GM12878 (cell line): ENCODE results near the gene PSMD13.

Experiments used
- CEBPB ChIP-seq, 2 experiments: fragments of 150-350 bp in 1 of 2; IDR thresholded peaks; 2 replicates each; pipeline ENCODE4 v1.6.1; 2012 to 2014; ENCODE audit warnings: low read depth in 2 of 2, low read length in 2 of 2, borderline replicate concordance in 1 of 2, inconsistent platforms in 1 of 2
- ETV6 ChIP-seq, 2 experiments: fragments of 450-650 bp in 1 of 2; IDR thresholded peaks in 1 of 2; conservative IDR thresholded peaks in 1 of 2; 2 replicates each; pipeline ENCODE4 v1.6.1; 2014; ENCODE audit warnings: antibody characterized with exemption in 1 of 2, borderline replicate concordance in 1 of 2, low read depth in 1 of 2, mild to moderate bottlenecking in 1 of 2, moderate library complexity in 1 of 2
- MEF2A ChIP-seq: IDR thresholded peaks from 2 replicates; pipeline ENCODE4 v1.6.1; 2011; ENCODE audit warnings: low read depth, mild to moderate bottlenecking, low read length, moderate library complexity; ENCODE audit not compliant: insufficient read depth
- MYC ChIP-seq: IDR thresholded peaks from 2 replicates; pipeline ENCODE4 v1.6.1; 2011; ENCODE audit warnings: mild to moderate bottlenecking, low read length, moderate library complexity, inconsistent platforms; ENCODE audit not compliant: insufficient read depth, insufficient replicate concordance, insufficient read length, severe bottlenecking
- SMAD1 ChIP-seq: fragments of 450-650 bp; IDR thresholded peaks from 2 replicates; pipeline ENCODE4 v1.6.1; 2018; ENCODE audit warnings: mild to moderate bottlenecking, low read depth; ENCODE audit not compliant: partially characterized antibody
- TF ChIP-seq, protein P1 (sequence below), 3 experiments: IDR thresholded peaks in 2 of 3; conservative IDR thresholded peaks in 1 of 3; 2 replicates each; pipeline ENCODE4 v1.5.1; 2011; ENCODE audit warnings: low read depth in 3 of 3, low read length in 3 of 3, mild to moderate bottlenecking in 3 of 3, control low read depth in 2 of 3, moderate library complexity in 2 of 3, inconsistent platforms in 1 of 3, mixed read lengths in 1 of 3; ENCODE audit not compliant: control insufficient read depth in 2 of 3, insufficient read depth in 1 of 3; ENCODE audit errors: extremely low read depth in 1 of 3

DNA sequence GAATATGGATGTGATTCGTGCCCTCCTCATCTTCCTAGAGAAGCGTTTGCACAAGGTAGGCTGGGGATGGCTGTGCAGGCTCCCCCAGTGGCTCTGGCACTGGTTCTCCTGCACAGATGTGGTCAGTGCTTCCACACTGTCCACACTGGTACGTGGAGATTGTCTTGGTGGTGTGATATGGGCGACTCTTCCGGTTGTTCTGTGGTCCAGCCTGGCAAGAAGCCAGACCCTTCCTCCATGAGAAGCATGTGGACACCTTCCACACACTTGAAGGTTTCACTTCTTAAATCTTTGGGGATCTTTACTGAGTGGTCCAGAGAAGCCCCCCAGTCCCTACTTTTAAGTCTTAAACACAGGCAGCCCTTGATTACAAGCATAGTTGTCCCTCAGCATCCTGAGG lies 25.5 kb upstream of the PSMD13 start:
- TF ChIP-seq MYC = no peak
- TF ChIP-seq, protein P1, sequence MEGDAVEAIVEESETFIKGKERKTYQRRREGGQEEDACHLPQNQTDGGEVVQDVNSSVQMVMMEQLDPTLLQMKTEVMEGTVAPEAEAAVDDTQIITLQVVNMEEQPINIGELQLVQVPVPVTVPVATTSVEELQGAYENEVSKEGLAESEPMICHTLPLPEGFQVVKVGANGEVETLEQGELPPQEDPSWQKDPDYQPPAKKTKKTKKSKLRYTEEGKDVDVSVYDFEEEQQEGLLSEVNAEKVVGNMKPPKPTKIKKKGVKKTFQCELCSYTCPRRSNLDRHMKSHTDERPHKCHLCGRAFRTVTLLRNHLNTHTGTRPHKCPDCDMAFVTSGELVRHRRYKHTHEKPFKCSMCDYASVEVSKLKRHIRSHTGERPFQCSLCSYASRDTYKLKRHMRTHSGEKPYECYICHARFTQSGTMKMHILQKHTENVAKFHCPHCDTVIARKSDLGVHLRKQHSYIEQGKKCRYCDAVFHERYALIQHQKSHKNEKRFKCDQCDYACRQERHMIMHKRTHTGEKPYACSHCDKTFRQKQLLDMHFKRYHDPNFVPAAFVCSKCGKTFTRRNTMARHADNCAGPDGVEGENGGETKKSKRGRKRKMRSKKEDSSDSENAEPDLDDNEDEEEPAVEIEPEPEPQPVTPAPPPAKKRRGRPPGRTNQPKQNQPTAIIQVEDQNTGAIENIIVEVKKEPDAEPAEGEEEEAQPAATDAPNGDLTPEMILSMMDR (IDR thresholded peaks at IDR 0.05 in 2 of 3, conservative IDR thresholded peaks at IDR 0.05 in 1 of 3; ENCODE audit: control insufficient read depth in 2 of 3, extremely low read depth in 1 of 3, insufficient read depth in 1 of 3, low read depth in 3 of 3, low read length in 3 of 3) = no peak
- TF ChIP-seq MEF2A = no peak
- TF ChIP-seq SMAD1 = no peak
- TF ChIP-seq ETV6 (conservative IDR thresholded peaks at IDR 0.05 in 1 of 2, IDR thresholded peaks at IDR 0.05 in 1 of 2; ENCODE audit: borderline replicate concordance in 1 of 2, low read depth in 1 of 2) = no peak
- TF ChIP-seq CEBPB (IDR thresholded peaks at IDR 0.05; ENCODE audit: borderline replicate concordance in 1 of 2, low read depth in 2 of 2, low read length in 2 of 2) = no peak
